ENCODE data around the gene LYZ. TPM values are rescaled to one million over a fixed set of nuclear protein-coding genes. Genes with fewer than 3 reads are reported as not detected.
"Not testable (repeated sequence)": the region's sequence is repeated elsewhere in the genome, so short reads cannot be mapped to it uniquely, and the experiment has no call there.

Gene LYZ
- polyA plus RNA-seq = 9.2 TPM

GRCh38 chr12:69348162-69348938, at the start of gene LYZ:
TSS of gene LYZ (plus strand) at chr12:69348381. CDS start at chr12:69348409, 28 bp downstream.
- peaks cover 3 to 7% (median 6%) of the 10 kb centered on the region in 3 donors for H3K4me1 Mint-ChIP-seq
- H3K9me3 Mint-ChIP-seq = no peaks in the 10 kb centered on the region
- peak within 1 kb of the TSS in 2 of 4 donors; percentile 47 to 61 for H3K4me3 Mint-ChIP-seq
- no peaks in the 10 kb centered on the region for H3K36me3 Mint-ChIP-seq
- peaks cover 2% of the 10 kb centered on the region for H3K27me3 Mint-ChIP-seq
- H3K27ac Mint-ChIP-seq = peak within 1 kb of the TSS in 1 of 3 donors; percentile 2

- H3K36me3 Mint-ChIP-seq = peaks cover 6% of the 10 kb centered on the region
Observed at GRCh38 chr12:69298947-69299346, 49.2 kb upstream of the LYZ start.

GRCh38 chr12:69304284-69304683, 43.9 kb upstream of the LYZ start:
- no peak overlapping the region for H3K27ac Mint-ChIP-seq
- no peaks in the 10 kb centered on the region for H3K27me3 Mint-ChIP-seq
- H3K4me3 Mint-ChIP-seq = no peak overlapping the region
- peaks cover 1% of the 10 kb centered on the region for H3K36me3 Mint-ChIP-seq
- no peaks in the 10 kb centered on the region for H3K4me1 Mint-ChIP-seq
- peaks cover 5 to 26% (median 13%) of the 10 kb centered on the region in 3 donors for H3K9me3 Mint-ChIP-seq

More at GRCh38 chr12:69298947-69299346, 49.2 kb upstream of the LYZ start:
- Mint-ChIP-seq H3K4me1 (no peaks in the 10 kb centered on the region), H3K9me3 (peaks cover 4 to 5% (median 4%) of the 10 kb centered on the region in 3 donors), H3K4me3 (no peak overlapping the region), H3K27me3 (peaks cover 7% of the 10 kb centered on the region), H3K27ac (no peak overlapping the region)

GRCh38 chr12:69309461-69309860, 38.7 kb upstream of the LYZ start:
- H3K36me3 Mint-ChIP-seq = peaks cover 1% of the 10 kb centered on the region
- H3K4me3 Mint-ChIP-seq = no peak overlapping the region
- no peaks in the 10 kb centered on the region for H3K4me1 Mint-ChIP-seq
- no peaks in the 10 kb centered on the region for H3K27me3 Mint-ChIP-seq
- H3K9me3 Mint-ChIP-seq = peaks cover 8 to 25% (median 11%) of the 10 kb centered on the region in 3 donors
- H3K27ac Mint-ChIP-seq = no peak overlapping the region

- Mint-ChIP-seq H3K4me1 (no peaks in the 10 kb centered on the region), H3K9me3 (peaks cover 2 to 11% (median 3%) of the 10 kb centered on the region in 3 donors), H3K36me3 (no peaks in the 10 kb centered on the region), H3K27ac (no peak overlapping the region), H3K27me3 (no peaks in the 10 kb centered on the region), H3K4me3 (no peak overlapping the region)
Observed at GRCh38 chr12:69313209-69313608, 35.0 kb upstream of the LYZ start.

GRCh38 chr12:69316784-69317183, 31.4 kb upstream of the LYZ start:
- Mint-ChIP-seq H3K9me3 (peaks cover 3 to 14% (median 3%) of the 10 kb centered on the region in 3 donors), H3K27ac (peak overlapping the region in 1 of 3 donors; percentile 50)
- H3K27me3 Mint-ChIP-seq, H3K4me3 Mint-ChIP-seq, H3K36me3 Mint-ChIP-seq, H3K4me1 Mint-ChIP-seq: not testable (repeated sequence)

- not testable (repeated sequence) for H3K36me3 Mint-ChIP-seq, H3K27me3 Mint-ChIP-seq, H3K4me3 Mint-ChIP-seq, H3K27ac Mint-ChIP-seq, H3K4me1 Mint-ChIP-seq
- peaks cover 3 to 14% (median 3%) of the 10 kb centered on the region in 3 donors for H3K9me3 Mint-ChIP-seq
Observed at GRCh38 chr12:69317233-69317632, 30.9 kb upstream of the LYZ start.

- H3K9me3 Mint-ChIP-seq = peaks cover 1 to 11% (median 3%) of the 10 kb centered on the region in 3 donors
- no peak overlapping the region for H3K27ac Mint-ChIP-seq
- H3K36me3 Mint-ChIP-seq = peaks cover 4% of the 10 kb centered on the region
- no peak overlapping the region for H3K4me3 Mint-ChIP-seq
- H3K27me3 Mint-ChIP-seq = peaks cover 4% of the 10 kb centered on the region
- H3K4me1 Mint-ChIP-seq = peaks cover 0 to 8% (median 3%) of the 10 kb centered on the region in 3 donors
Observed at GRCh38 chr12:69318225-69318624, 30.0 kb upstream of the LYZ start.

GRCh38 chr12:69321351-69321750, 26.8 kb upstream of the LYZ start:
- H3K27ac Mint-ChIP-seq = no peak overlapping the region
- peaks cover 0 to 9% (median 3%) of the 10 kb centered on the region in 3 donors for H3K9me3 Mint-ChIP-seq
- H3K4me3 Mint-ChIP-seq = no peak overlapping the region
- peaks cover 4 to 14% (median 7%) of the 10 kb centered on the region in 3 donors for H3K4me1 Mint-ChIP-seq
- peaks cover 4% of the 10 kb centered on the region for H3K36me3 Mint-ChIP-seq
- peaks cover 6% of the 10 kb centered on the region for H3K27me3 Mint-ChIP-seq

- no peaks in the 10 kb centered on the region for H3K9me3 Mint-ChIP-seq
- H3K36me3 Mint-ChIP-seq = peaks cover 2% of the 10 kb centered on the region
- peaks cover 7% of the 10 kb centered on the region for H3K27me3 Mint-ChIP-seq
- H3K27ac Mint-ChIP-seq = peak overlapping the region in 1 of 3 donors; percentile 1
- H3K4me3 Mint-ChIP-seq = no peak overlapping the region
- H3K4me1 Mint-ChIP-seq = peaks cover 7 to 20% (median 17%) of the 10 kb centered on the region in 3 donors
Observed at GRCh38 chr12:69324797-69325466, 23.2 kb upstream of the LYZ start.

- H3K27me3 Mint-ChIP-seq = peaks cover 3% of the 10 kb centered on the region
- no peaks in the 10 kb centered on the region for H3K36me3 Mint-ChIP-seq
- H3K4me1 Mint-ChIP-seq = peaks cover 9 to 21% (median 13%) of the 10 kb centered on the region in 3 donors
- H3K9me3 Mint-ChIP-seq = no peaks in the 10 kb centered on the region
- H3K4me3 Mint-ChIP-seq = peak overlapping the region in 1 of 4 donors; percentile 36
- peak overlapping the region in 2 of 3 donors; percentile 73 to 80 for H3K27ac Mint-ChIP-seq
Observed at GRCh38 chr12:69328426-69328825, 19.8 kb upstream of the LYZ start.

GRCh38 chr12:69329669-69330428, 18.3 kb upstream of the LYZ start:
- H3K27ac Mint-ChIP-seq = peak overlapping the region; percentile 78 to 91 (median 86)
- no peaks in the 10 kb centered on the region for H3K36me3 Mint-ChIP-seq
- peaks cover 2% of the 10 kb centered on the region for H3K27me3 Mint-ChIP-seq
- no peaks in the 10 kb centered on the region for H3K9me3 Mint-ChIP-seq
- H3K4me1 Mint-ChIP-seq = peaks cover 8 to 19% (median 10%) of the 10 kb centered on the region in 3 donors
- H3K4me3 Mint-ChIP-seq = peak overlapping the region; percentile 80 to 98 (median 92)

- peak overlapping the region; percentile 80 to 98 (median 92) for H3K4me3 Mint-ChIP-seq
- peaks cover 5 to 17% (median 10%) of the 10 kb centered on the region in 3 donors for H3K4me1 Mint-ChIP-seq
- no peaks in the 10 kb centered on the region for H3K36me3 Mint-ChIP-seq
- H3K27me3 Mint-ChIP-seq = peaks cover 2% of the 10 kb centered on the region
- H3K27ac Mint-ChIP-seq = peak overlapping the region; percentile 78 to 95 (median 91)
- H3K9me3 Mint-ChIP-seq = no peaks in the 10 kb centered on the region
Observed at GRCh38 chr12:69330475-69331473, 17.4 kb upstream of the LYZ start.

- H3K27ac Mint-ChIP-seq = peak overlapping the region; percentile 78 to 95 (median 91)
- peak overlapping the region; percentile 80 to 98 (median 92) for H3K4me3 Mint-ChIP-seq
- H3K9me3 Mint-ChIP-seq = no peaks in the 10 kb centered on the region
- peaks cover 2% of the 10 kb centered on the region for H3K27me3 Mint-ChIP-seq
- peaks cover 5 to 18% (median 10%) of the 10 kb centered on the region in 3 donors for H3K4me1 Mint-ChIP-seq
- no peaks in the 10 kb centered on the region for H3K36me3 Mint-ChIP-seq
Observed at GRCh38 chr12:69331519-69331908, 16.7 kb upstream of the LYZ start.

All from IgD-negative memory B cell (primary cell).